GM18499 (cell line): ENCODE measurements around the gene NEK7.

ENCODE experiments used
- ATAC-seq: cut with Tn5 transposase; IDR thresholded peaks from one replicate; pipeline ENCODE4 v1.9.1; 2021; ENCODE audit warnings: moderate number of reproducible peaks; ENCODE audit not compliant: insufficient read depth, unreplicated experiment

The NEK7 gene

DNA sequence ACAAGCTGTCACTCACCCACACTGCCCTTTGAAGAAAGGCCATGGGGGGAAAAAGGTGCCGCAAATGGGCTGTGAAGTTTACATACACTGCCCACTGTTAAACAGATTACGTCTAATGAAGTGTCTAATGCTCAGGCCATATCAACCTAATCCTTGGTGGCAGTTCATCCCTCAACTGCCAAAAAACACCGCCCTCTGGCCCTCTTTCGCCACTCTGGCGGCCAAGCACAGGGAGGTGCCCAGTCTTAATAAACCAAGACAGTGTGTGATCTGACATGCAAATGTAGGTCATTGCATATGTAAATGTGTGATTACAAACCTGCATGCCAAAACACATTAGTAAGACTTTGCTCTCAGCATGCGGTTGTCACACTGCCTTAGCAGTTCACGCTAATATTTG, 89.5 kb downstream of the NEK7 start:
- no peak for ATAC-seq

DNA sequence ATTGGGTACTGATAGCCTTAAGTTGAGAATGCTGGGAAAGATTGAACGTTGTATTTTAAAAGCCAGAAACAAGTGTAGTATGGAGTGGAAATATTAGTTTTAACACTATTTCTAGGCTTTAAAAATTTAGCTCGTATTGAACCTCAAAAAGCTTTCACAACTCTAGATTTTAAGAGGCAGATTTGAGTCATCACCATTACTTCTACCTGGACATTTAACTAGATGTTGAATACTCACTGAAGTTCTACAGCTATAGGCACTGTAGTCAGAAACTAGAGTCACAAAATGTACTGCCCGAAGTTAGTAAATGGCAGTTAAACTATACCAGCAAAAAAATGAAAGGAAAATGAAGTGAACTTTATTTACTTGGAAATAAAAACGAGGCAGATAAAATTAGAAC, 96.5 kb downstream of the NEK7 start:
- ATAC-seq: peak; percentile 48

DNA sequence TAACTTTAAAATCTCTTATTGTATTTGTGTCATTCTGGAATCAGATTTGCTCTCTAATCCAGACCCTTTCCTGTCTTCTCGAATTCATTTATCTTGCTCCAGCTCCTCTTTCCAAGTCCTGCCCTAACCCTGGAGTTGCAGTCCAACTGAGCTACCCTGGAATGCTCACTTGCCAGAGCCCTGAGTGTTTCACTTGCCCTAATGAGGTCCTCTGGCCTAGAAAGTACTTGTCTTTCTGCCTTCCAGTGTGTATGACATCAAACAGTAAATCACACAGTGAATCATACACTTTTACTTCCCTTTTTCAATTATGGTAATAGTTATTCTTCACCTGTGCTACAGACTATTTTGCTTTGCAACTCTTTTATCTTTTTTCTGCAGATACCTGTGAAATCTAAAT, 96.9 kb downstream of the NEK7 start:
- peak; percentile 92 for ATAC-seq

DNA sequence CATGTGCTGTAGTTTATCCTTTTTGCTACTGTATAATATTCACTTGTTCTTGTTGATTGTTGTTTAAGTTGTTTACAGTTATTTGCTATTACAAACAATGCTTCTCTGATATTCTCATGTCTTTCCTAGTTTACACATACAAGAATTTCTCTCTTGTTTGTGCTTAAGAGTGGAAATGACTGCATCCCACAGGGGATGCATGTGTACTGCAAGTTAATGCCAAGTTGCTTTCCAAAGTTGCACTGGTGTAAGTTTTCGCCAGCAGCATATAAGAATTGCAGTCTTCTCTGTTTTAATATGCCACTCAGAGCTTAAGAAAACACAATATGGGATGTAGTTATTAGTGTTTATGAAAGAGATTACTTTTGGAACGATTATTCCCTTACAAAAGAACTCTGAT, 97.7 kb downstream of the NEK7 start:
- ATAC-seq: no peak

DNA sequence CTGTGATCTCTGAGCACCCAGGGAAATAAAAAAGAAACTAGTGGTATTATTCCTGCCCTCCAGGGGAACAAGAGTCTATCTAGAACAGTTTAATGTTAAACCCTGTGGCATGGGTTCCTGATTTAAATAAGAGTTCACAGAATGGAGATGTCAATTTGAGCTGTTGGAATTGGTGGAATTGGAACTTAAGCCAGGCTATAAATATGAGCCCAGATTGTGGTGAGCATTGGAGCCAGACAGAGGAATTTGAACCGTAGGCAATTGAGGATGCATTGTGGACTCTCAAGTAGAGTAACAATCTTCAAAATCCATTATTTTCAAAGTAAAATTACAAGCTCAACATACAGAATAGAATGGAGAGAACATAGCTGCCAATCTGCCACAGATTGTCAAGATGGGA, 98.2 kb downstream of the NEK7 start:
- no peak for ATAC-seq

DNA sequence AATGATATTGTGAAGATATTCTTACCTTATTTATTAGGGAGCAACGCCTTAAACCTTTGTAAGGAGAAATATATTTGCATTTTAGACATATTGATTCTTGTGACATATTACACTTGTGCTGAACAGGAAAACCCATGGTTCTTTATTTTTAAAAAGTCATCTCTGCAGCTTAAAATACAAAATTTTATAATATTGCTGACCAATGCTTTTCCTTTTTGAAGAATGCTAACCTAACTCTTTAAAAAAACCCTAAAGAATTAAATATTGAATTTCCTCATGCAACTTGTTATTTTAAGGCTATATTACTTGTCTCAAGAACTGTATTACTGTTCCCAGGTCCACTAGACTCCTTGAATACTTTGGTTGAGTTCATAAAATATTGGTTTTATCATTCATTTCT, 99.0 kb downstream of the NEK7 start:
- ATAC-seq: no peak

DNA sequence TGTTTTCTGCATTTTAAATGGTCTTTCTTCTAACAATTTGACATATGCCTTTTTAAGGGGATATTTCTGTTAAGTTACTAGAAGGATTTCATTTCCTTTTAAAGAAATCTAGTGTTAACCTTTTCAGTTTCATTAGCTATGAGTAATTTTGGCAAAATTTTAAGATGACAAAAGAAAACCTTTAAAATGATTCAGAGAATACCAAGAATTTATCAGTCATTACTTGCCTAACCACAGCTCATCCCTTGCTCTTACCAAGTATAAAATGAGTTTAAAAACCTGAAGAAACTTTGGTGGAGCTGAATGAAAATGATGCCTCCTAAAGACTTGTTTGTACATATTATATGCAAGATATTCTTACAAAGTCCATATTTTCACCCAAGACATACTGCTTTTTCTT, 101.7 kb downstream of the NEK7 start:
- ATAC-seq: peak; percentile 52

- ATAC-seq: no peak
Measured at GRCh38 chr1:198259333-198260074, 102.7 kb downstream of the NEK7 start.

GRCh38 chr1:198261886-198262285, 105.1 kb downstream of the NEK7 start:
- no peak for ATAC-seq

DNA sequence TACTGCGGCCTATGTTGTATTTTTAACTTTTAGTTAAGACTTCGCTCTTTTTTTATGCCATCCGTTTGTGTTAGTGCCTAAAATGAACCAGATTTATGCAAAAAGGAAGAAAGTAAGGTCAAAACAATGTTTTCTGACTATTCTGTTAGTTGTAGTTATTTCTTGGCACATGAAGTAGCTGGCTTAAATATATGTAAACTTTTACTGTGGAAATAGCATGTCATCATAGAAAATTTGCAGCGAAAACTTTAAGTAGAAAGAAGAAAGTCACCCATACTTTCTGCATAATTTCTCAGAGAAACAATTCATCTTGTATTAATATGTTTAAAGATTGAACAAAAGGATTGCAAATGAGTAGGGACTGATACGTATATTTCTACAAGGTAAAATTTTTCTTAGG, 106.4 kb downstream of the NEK7 start:
- ATAC-seq: no peak

- no peak for ATAC-seq
Measured at GRCh38 chr1:198264282-198264681, 107.5 kb downstream of the NEK7 start.

GRCh38 chr1:198265073-198265661, 108.4 kb downstream of the NEK7 start:
- no peak for ATAC-seq

DNA sequence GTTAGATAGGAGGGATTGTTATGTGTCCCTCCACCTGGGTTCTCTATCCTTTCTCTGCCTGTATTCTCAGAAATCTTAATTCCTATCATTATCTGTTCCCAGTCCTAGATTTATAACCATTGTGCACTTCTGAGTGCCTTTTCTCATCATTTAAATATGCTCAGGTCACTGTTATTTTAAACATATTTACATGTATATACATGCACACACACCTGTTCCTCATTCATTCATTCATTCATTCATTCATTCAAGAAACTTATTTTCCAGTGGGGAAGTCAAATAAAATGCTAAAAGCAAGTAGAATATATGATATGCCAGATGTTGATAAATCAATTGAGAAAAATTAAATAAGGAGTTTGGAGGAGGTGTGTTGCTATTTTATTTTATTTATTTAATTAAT, 110.3 kb downstream of the NEK7 start:
- no peak for ATAC-seq

DNA sequence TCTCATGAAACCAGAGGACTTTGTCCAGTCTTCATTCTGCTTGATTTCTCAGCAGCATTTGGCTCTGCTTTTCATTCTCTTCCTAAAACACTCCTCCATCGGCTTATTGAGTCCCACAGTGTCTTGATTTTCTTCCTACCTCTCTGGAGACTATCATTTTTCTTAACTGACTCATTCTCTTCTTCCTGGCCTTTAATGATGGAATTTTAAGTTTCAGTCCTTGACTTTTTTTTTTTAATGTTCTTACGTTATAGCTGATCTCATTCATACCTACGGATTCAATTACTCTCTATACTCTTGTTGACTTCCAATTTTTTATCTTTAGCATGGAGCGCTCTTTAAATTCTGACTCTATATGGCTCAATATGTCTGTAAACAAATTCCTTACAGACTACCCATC, 111.1 kb downstream of the NEK7 start:
- ATAC-seq: no peak

- ATAC-seq: no peak
Measured at GRCh38 chr1:198268784-198269645, 112.2 kb downstream of the NEK7 start.

DNA sequence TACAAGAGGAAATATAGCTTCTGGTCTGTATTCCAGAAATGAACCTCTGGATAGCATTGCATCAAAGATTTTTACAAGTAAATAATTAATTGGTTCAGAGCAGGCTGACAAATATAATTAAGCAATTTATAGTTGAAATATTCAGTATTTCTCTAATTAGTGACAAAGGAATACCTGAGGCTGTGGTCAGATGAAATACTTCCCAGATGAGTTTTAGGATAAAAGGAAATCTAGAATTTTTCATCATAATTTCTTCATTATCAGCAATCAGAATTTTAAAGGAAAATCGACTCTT, 112.8 kb downstream of the NEK7 start:
- ATAC-seq: no peak

DNA sequence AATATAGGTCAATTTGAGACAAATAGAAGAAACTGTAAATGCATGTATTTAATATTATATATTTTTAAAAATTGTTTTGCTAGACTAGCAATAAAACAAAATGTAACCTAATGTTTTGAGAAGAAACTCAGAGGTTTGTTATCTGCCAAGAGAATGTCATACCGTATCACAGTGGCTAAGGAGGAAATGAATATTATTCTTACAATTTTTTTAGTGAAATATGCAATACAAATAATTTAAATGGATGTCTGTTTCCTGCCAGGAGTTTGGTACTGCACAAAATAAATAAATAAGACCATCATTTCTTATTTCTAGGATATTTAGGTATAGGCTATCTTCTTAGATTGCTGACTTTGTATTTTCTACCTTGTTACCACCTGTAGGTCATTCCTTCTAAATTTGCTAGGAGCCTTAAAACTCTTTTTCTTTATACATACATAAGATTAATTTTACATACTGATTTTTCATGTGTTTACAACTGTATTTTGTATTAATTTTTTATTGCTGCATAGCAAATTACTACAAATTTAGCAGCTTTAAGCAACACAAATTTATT, 113.6 kb downstream of the NEK7 start:
- no peak for ATAC-seq

DNA sequence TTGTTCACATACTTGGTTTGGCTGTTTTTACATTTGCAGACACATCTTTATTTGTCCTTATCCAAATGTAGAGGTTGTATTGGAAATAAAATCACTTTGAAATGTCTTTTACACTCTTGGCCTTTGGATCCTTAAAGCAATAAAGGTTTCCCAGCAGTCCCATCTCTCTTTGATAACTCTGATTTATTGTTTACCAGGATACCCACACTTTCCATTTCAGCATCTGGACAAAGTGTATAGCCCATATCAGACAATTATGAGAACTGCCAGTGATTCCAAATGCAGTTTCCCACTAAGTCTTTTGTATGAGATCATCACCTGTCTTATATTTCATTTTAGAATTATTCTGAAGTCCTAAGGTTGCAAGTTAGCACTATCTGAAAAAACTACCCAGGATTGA, 114.7 kb downstream of the NEK7 start:
- no peak for ATAC-seq

- no peak for ATAC-seq
Measured at GRCh38 chr1:198272492-198272891, 115.7 kb downstream of the NEK7 start.

DNA sequence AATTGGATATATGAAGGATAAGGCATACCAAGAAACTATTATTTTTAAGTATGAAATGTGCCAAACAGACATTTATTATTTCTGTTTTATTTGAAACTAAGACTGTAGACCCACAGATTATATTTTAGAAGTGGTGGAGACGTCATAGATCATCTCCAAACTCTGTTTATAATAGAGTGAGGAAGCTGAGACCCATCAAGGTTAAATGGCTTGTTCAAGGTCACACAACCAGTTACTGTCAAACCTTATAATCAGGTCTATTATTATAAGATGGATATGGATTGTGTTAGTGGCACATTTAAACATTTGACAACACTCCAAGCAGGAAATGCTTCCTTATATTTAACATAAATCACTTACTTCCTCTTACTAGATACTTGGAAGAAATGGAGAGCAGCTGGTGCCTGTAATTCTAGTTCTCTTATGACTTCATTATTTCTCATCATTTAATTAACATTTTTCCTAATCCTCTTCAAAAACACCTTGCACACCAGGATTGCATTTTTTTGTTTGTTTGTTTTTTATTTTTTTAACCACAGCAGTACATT, 117.0 kb downstream of the NEK7 start:
- no peak for ATAC-seq

GRCh38 chr1:198275597-198275996, 118.8 kb downstream of the NEK7 start:
- no peak for ATAC-seq
